WTC11 (cell line): ENCODE data around the gene RAP2B.

Experiments used
- CTCF ChIP-seq: fragments of 200-600 bp; IDR thresholded peaks from 2 replicates; pipeline ENCODE4 v1.8.0; 2022; ENCODE audit warnings: antibody characterized with exemption
- ELF4 ChIP-seq: sonication (generic); formaldehyde crosslinking; IDR thresholded peaks from 2 replicates; pipeline ENCODE4 v1.8.1; 2022; ENCODE audit warnings: low read depth, mild to moderate bottlenecking, moderate library complexity, missing genetic modification reagents
- ESRRA ChIP-seq: sonication (generic); formaldehyde crosslinking; IDR thresholded peaks from 2 replicates; pipeline ENCODE4 v1.8.1; 2022; ENCODE audit warnings: mild to moderate bottlenecking, missing genetic modification reagents, borderline replicate concordance
- NR2C2 ChIP-seq: sonication (generic); formaldehyde crosslinking; IDR thresholded peaks from 2 replicates; pipeline ENCODE4 v1.8.0; 2022; ENCODE audit warnings: mild to moderate bottlenecking, missing genetic modification reagents
- PRRX2 ChIP-seq: fragments of 250-450 bp; sonication (Bioruptor Pico); IDR thresholded peaks from 2 replicates; pipeline ENCODE4 v1.8.0; 2021; ENCODE audit warnings: mild to moderate bottlenecking
- USF2 ChIP-seq: sonication (generic); formaldehyde crosslinking; IDR thresholded peaks from 2 replicates; pipeline ENCODE4 v1.8.1; 2023; ENCODE audit warnings: mild to moderate bottlenecking, missing genetic modification reagents, moderate library complexity
- ZNF138 ChIP-seq: sonication (generic); formaldehyde crosslinking; conservative IDR thresholded peaks from 2 replicates; pipeline ENCODE4 v1.8.1; 2022; ENCODE audit warnings: mild to moderate bottlenecking, moderate library complexity, missing genetic modification reagents
- ZNF281 ChIP-seq: sonication (generic); formaldehyde crosslinking; IDR thresholded peaks from 2 replicates; pipeline ENCODE4 v1.8.0; 2023; ENCODE audit warnings: mild to moderate bottlenecking, missing genetic modification reagents
- ZNF317 ChIP-seq: sonication (generic); formaldehyde crosslinking; IDR thresholded peaks from 2 replicates; pipeline ENCODE4 v1.8.1; 2023; ENCODE audit warnings: low read depth, mild to moderate bottlenecking, moderate library complexity, missing genetic modification reagents, borderline replicate concordance
- ZNF671 ChIP-seq: fragments of 250-450 bp; sonication (Bioruptor Pico); IDR thresholded peaks from 2 replicates; pipeline ENCODE4 v1.8.0; 2021; ENCODE audit warnings: mild to moderate bottlenecking
- TF ChIP-seq, protein P1 (sequence below): sonication (generic); formaldehyde crosslinking; IDR thresholded peaks from 2 replicates; pipeline ENCODE4 v1.8.0; 2022; ENCODE audit warnings: mild to moderate bottlenecking, missing genetic modification reagents
- TF ChIP-seq, protein P2 (sequence below): sonication (generic); formaldehyde crosslinking; IDR thresholded peaks from 2 replicates; pipeline ENCODE4 v1.8.0; 2023; ENCODE audit warnings: missing genetic modification reagents, mild to moderate bottlenecking, borderline replicate concordance
- TF ChIP-seq, protein P3 (sequence below): sonication (generic); formaldehyde crosslinking; conservative IDR thresholded peaks from 2 replicates; pipeline ENCODE4 v1.8.1; 2022; ENCODE audit warnings: mild to moderate bottlenecking, missing genetic modification reagents

- no peak for TF ChIP-seq ZNF138
- no peak for TF ChIP-seq CTCF
- no peak for TF ChIP-seq NR2C2
- no peak for TF ChIP-seq ZNF281 (CRISPR knock-in tag)
- no peak for TF ChIP-seq ELF4
- TF ChIP-seq PRRX2 (CRISPR knock-in tag), result no peak
- TF ChIP-seq ZNF317 (CRISPR knock-in tag), result no peak
- TF ChIP-seq, protein P1, sequence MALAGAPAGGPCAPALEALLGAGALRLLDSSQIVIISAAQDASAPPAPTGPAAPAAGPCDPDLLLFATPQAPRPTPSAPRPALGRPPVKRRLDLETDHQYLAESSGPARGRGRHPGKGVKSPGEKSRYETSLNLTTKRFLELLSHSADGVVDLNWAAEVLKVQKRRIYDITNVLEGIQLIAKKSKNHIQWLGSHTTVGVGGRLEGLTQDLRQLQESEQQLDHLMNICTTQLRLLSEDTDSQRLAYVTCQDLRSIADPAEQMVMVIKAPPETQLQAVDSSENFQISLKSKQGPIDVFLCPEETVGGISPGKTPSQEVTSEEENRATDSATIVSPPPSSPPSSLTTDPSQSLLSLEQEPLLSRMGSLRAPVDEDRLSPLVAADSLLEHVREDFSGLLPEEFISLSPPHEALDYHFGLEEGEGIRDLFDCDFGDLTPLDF (CRISPR knock-in tag), result no peak
- TF ChIP-seq USF2 (CRISPR knock-in tag), result no peak
- TF ChIP-seq, protein P2, sequence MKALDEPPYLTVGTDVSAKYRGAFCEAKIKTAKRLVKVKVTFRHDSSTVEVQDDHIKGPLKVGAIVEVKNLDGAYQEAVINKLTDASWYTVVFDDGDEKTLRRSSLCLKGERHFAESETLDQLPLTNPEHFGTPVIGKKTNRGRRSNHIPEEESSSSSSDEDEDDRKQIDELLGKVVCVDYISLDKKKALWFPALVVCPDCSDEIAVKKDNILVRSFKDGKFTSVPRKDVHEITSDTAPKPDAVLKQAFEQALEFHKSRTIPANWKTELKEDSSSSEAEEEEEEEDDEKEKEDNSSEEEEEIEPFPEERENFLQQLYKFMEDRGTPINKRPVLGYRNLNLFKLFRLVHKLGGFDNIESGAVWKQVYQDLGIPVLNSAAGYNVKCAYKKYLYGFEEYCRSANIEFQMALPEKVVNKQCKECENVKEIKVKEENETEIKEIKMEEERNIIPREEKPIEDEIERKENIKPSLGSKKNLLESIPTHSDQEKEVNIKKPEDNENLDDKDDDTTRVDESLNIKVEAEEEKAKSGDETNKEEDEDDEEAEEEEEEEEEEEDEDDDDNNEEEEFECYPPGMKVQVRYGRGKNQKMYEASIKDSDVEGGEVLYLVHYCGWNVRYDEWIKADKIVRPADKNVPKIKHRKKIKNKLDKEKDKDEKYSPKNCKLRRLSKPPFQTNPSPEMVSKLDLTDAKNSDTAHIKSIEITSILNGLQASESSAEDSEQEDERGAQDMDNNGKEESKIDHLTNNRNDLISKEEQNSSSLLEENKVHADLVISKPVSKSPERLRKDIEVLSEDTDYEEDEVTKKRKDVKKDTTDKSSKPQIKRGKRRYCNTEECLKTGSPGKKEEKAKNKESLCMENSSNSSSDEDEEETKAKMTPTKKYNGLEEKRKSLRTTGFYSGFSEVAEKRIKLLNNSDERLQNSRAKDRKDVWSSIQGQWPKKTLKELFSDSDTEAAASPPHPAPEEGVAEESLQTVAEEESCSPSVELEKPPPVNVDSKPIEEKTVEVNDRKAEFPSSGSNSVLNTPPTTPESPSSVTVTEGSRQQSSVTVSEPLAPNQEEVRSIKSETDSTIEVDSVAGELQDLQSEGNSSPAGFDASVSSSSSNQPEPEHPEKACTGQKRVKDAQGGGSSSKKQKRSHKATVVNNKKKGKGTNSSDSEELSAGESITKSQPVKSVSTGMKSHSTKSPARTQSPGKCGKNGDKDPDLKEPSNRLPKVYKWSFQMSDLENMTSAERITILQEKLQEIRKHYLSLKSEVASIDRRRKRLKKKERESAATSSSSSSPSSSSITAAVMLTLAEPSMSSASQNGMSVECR (CRISPR knock-in tag), result no peak
- TF ChIP-seq, protein P3, sequence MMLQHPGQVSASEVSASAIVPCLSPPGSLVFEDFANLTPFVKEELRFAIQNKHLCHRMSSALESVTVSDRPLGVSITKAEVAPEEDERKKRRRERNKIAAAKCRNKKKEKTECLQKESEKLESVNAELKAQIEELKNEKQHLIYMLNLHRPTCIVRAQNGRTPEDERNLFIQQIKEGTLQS (CRISPR knock-in tag), result no peak
- TF ChIP-seq ESRRA (CRISPR knock-in tag), result no peak
- no peak for TF ChIP-seq ZNF671 (CRISPR knock-in tag)
Measured at GRCh38 chr3:153215966-153216365, 53.9 kb downstream of the RAP2B start.
